GM12878 (cell line): ENCODE measurements around the gene PLS3. TPM values are rescaled to one million over a fixed set of nuclear protein-coding genes. Genes with fewer than 3 reads are reported as not detected.

Source experiments
- ATAC-seq: fragments of 200-7000 bp; cut with Tn5 transposase; 3 replicates; pipeline ENCODE4 v1.9.1; 2020; ENCODE audit warnings: mild to moderate bottlenecking, moderate library complexity
- Bru-seq: library from RNA; stranded (reverse); fragments of 400-500 nt; gene quantifications from one replicate; lab custom pipeline; 2021; lab: Mats Ljungman, UMichigan
- BruChase-seq, 2 experiments: library from RNA; stranded (reverse); fragments of 400-500 nt; gene quantifications; one replicate each; lab custom pipeline; 2021; lab: Mats Ljungman, UMichigan
- BruUV-seq: library from RNA; stranded (reverse); fragments of 400-500 nt; replicated peaks from 2 replicates; lab custom pipeline; 2021; lab: Mats Ljungman, UMichigan
- CTCF ChIA-PET: fragments of 300-600 bp; sonication (Branson Sonifier 250); formaldehyde crosslinking; extraction: SDS; loops from one replicate; lab custom pipeline; 2021; ENCODE audit warnings: inconsistent platforms; lab: Yijun Ruan, JAX
- POLR2A ChIA-PET: fragments of 350-600 bp; formaldehyde crosslinking; extraction: SDS; loops from one replicate; lab custom pipeline; 2021; ENCODE audit warnings: inconsistent platforms; lab: Charles Lee
- RAD21 ChIA-PET: fragments of 300-600 bp; sonication (Branson Sonifier 250); formaldehyde crosslinking; loops from one replicate; lab custom pipeline; 2023; ENCODE audit warnings: antibody characterized with exemption; ENCODE audit not compliant: unreplicated experiment; lab: Charles Lee
- SMC1A ChIA-PET: fragments of 300-600 bp; sonication (Branson Sonifier 250); formaldehyde crosslinking; loops from one replicate; lab custom pipeline; 2023; ENCODE audit not compliant: unreplicated experiment, uncharacterized antibody; lab: Charles Lee
- DNase-seq: peaks from one replicate; pipeline ENCODE4 v3.0.0-alpha.2; 2011; ENCODE audit warnings: low read depth, low spot score
- FAIRE-seq: peaks from 3 replicates; lab custom pipeline; 2011; peaks lifted over from hg19 to GRCh38; lab: Jason Lieb, UNC
- H2AFZ ChIP-seq: 2 replicates; pipeline ENCODE4 v1.6.0; 2011; ENCODE audit warnings: low read depth, low read length, control low read depth; ENCODE audit not compliant: control insufficient read depth
- H3K27ac ChIP-seq: 2 replicates; pipeline ENCODE4 v1.5.1; 2011; ENCODE audit warnings: control low read depth; ENCODE audit not compliant: control insufficient read depth, insufficient read depth
- H3K27me3 ChIP-seq, 2 experiments: replicated peaks in 1 of 2; 2 replicates each; pipeline versions ENCODE4 v1.6.0 to v1.6.1; 2011; ENCODE audit warnings: low read length in 1 of 2; ENCODE audit not compliant: control insufficient read depth in 2 of 2, insufficient read depth in 2 of 2
- H3K36me3 ChIP-seq, 2 experiments: 2 replicates each; pipeline ENCODE4 v1.5.1; 2011; ENCODE audit warnings: low read length in 1 of 2; ENCODE audit not compliant: control insufficient read depth in 2 of 2, insufficient read depth in 2 of 2
- H3K4me1 ChIP-seq: 2 replicates; pipeline ENCODE4 v1.6.1; 2011; ENCODE audit warnings: mild to moderate bottlenecking, low read length, moderate library complexity, mixed read lengths; ENCODE audit not compliant: control insufficient read depth, insufficient read depth
- H3K4me2 ChIP-seq: 2 replicates; pipeline ENCODE4 v1.6.0; 2011; ENCODE audit warnings: control low read depth; ENCODE audit not compliant: control insufficient read depth, insufficient read depth
- H3K4me3 ChIP-seq: fragments of 200-600 bp; sonication (generic); 2 replicates; pipeline ENCODE4 v1.5.1; 2016
- H3K79me2 ChIP-seq: 2 replicates; pipeline ENCODE4 v1.6.0; 2011; ENCODE audit warnings: low read length; ENCODE audit not compliant: control insufficient read depth, insufficient read depth
- H3K9ac ChIP-seq: 2 replicates; pipeline ENCODE4 v1.8.0; 2011; ENCODE audit warnings: low read length, control low read depth, mixed read lengths; ENCODE audit not compliant: control insufficient read depth, insufficient read depth
- H3K9me3 ChIP-seq: replicated peaks from 3 replicates; pipeline ENCODE4 v1.5.1; 2011; ENCODE audit warnings: mild to moderate bottlenecking, low read length; ENCODE audit not compliant: control insufficient read depth, insufficient read depth
- H4K20me1 ChIP-seq: 2 replicates; pipeline ENCODE4 v1.6.0; 2011; ENCODE audit not compliant: control insufficient read depth, insufficient read depth
- BHLHE40 ChIP-seq, 2 experiments: fragments of 450-650 bp in 1 of 2; IDR thresholded peaks; 2 replicates each; pipeline ENCODE4 v1.6.1; 2011 to 2017; ENCODE audit warnings: low read depth in 2 of 2, borderline replicate concordance in 1 of 2, improper control_type of control experiment in 1 of 2, low read length in 1 of 2, mild to moderate bottlenecking in 1 of 2
- DPF2 ChIP-seq: fragments of 450-650 bp; IDR thresholded peaks from 2 replicates; pipeline ENCODE4 v1.6.1; 2017; ENCODE audit warnings: mild to moderate bottlenecking
- IKZF1 ChIP-seq: fragments of 450-650 bp; conservative IDR thresholded peaks from 2 replicates; pipeline ENCODE4 v1.6.1; 2017; ENCODE audit warnings: antibody characterized with exemption, mild to moderate bottlenecking
- MEF2B ChIP-seq: fragments of 450-650 bp; IDR thresholded peaks from 2 replicates; pipeline ENCODE4 v1.6.1; 2018; ENCODE audit warnings: mild to moderate bottlenecking, moderate library complexity; ENCODE audit not compliant: partially characterized antibody, poor library complexity, severe bottlenecking
- NFYB ChIP-seq: IDR thresholded peaks from 2 replicates; pipeline ENCODE4 v1.6.1; 2011; ENCODE audit warnings: low read depth, mild to moderate bottlenecking, low read length, improper control_type of control experiment, moderate library complexity; ENCODE audit not compliant: insufficient read depth
- YY1 ChIP-seq: IDR thresholded peaks from 2 replicates; pipeline ENCODE4 v1.6.1; 2011; ENCODE audit warnings: low read depth, mild to moderate bottlenecking, low read length
- WGBS: methylation state at CpG from one replicate; pipeline ENCODE4 v1.1.6; 2016; ENCODE audit warnings: low lambda C conversion rate; ENCODE audit not compliant: insufficient replicate concordance, insufficient coverage; ENCODE audit errors: missing lambda C conversion rate; 5-methylcytosine and 5-hydroxymethylcytosine counted together
- in situ Hi-C: fragments of 300-500 bp; cut with MboI; formaldehyde crosslinking; loops from 9 replicates; pipeline ENCODE4 v1.14.3; 2018; ENCODE audit warnings: mixed read lengths
- intact Hi-C: fragments of 100-400 bp; cut with micrococcal nuclease; formaldehyde crosslinking; loops from one replicate; pipeline ENCODE4 v1.14.2; 2022; ENCODE audit not compliant: unreplicated experiment
- long read RNA-seq, 2 experiments: library from polyadenylated mRNA; unstranded; transcript quantifications; one replicate each; pipeline ENCODE4 v2.0.0, GENCODE V29; 2019 to 2020
- polyA minus RNA-seq, 3 experiments: library from RNA; depleted of rRNA, polyadenylated mRNA; stranded (reverse); fragments of >200 nt; gene quantifications; 2 replicates each; pipeline ENCODE4 v1.2.3, GENCODE V29; 2011
- polyA plus RNA-seq, 11 experiments: library from polyadenylated mRNA; depleted of rRNA in 4 of 11; unstranded in 6 of 11; stranded (reverse) in 5 of 11; fragments of >200 nt; fragmentation: Nextera tagmentation in 4 of 11; fragmentation: Illumina TruSeq in 1 of 11; extraction: Ambion mirVana in 4 of 11; extraction: Trizol in 1 of 11; gene quantifications; 1 replicate in 1 of 11; 2 replicates in 10 of 11; pipeline versions ENCODE4 v1.2.1 to v1.2.3, GENCODE V29; 2011 to 2016; ENCODE audit warnings: inconsistent platforms in 2 of 11, missing spikeins in 2 of 11, low read depth in 1 of 11
- total RNA-seq, 4 experiments: library from RNA; depleted of rRNA in 3 of 4; stranded (reverse); fragments of >200 nt in 3 of 4; fragmentation: Illumina TruSeq in 1 of 4; extraction: Trizol in 1 of 4; gene quantifications; 2 replicates each; pipeline versions ENCODE4 v1.2.1 to v1.2.3, GENCODE V29; 2013 to 2021
- TF ChIP-seq, protein P1 (sequence below): fragments of 450-650 bp; IDR thresholded peaks from 2 replicates; pipeline ENCODE4 v1.6.1; 2016; ENCODE audit warnings: mild to moderate bottlenecking
- TF ChIP-seq, protein P2 (sequence below): IDR thresholded peaks from 2 replicates; pipeline ENCODE4 v1.6.1; 2012; ENCODE audit warnings: low read depth, low read length, improper control_type of control experiment
- TF ChIP-seq, protein P3 (sequence below): IDR thresholded peaks from 2 replicates; pipeline ENCODE4 v1.6.1; 2011; ENCODE audit warnings: mild to moderate bottlenecking, low read depth, low read length, moderate library complexity; ENCODE audit not compliant: insufficient replicate concordance

Gene PLS3, protein sequence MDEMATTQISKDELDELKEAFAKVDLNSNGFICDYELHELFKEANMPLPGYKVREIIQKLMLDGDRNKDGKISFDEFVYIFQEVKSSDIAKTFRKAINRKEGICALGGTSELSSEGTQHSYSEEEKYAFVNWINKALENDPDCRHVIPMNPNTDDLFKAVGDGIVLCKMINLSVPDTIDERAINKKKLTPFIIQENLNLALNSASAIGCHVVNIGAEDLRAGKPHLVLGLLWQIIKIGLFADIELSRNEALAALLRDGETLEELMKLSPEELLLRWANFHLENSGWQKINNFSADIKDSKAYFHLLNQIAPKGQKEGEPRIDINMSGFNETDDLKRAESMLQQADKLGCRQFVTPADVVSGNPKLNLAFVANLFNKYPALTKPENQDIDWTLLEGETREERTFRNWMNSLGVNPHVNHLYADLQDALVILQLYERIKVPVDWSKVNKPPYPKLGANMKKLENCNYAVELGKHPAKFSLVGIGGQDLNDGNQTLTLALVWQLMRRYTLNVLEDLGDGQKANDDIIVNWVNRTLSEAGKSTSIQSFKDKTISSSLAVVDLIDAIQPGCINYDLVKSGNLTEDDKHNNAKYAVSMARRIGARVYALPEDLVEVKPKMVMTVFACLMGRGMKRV
- total RNA-seq (2013; cell fraction: nucleolus; rRNA removed) = 27.8 and 30.3 TPM in 2 replicates
- 178 and 201 TPM in 2 replicates for total RNA-seq (2014; rRNA removed)
- 231 TPM in 2 replicates for total RNA-seq (2014; rRNA removed; fragmentation: Illumina TruSeq; extraction: Trizol)
- 161 and 164 TPM in 2 replicates for total RNA-seq (2021)
- 7.4 TPM for polyA plus RNA-seq (2011; ENCODE audit: low read depth)
- polyA plus RNA-seq (2011; rRNA removed) = 47.6 and 83.4 TPM in 2 replicates
- 16.3 and 22.1 TPM in 2 replicates for polyA plus RNA-seq (2011; cell fraction: cytosol; rRNA removed)
- polyA plus RNA-seq (2011; cell fraction: nucleus; rRNA removed) = 14.2 and 21.5 TPM in 2 replicates
- polyA plus RNA-seq (2012) = 8.4 and 13.8 TPM in 2 replicates
- polyA plus RNA-seq (2014; fragmentation: Illumina TruSeq; extraction: Trizol) = 233 and 285 TPM in 2 replicates
- polyA plus RNA-seq (2014; fragmentation: Nextera tagmentation; extraction: Ambion mirVana) = 100 to 1,000 TPM; 122 to 169 TPM
- polyA plus RNA-seq (2014; rRNA removed) = 119 and 130 TPM in 2 replicates
- 100 to 1,000 TPM; 227 to 236 TPM for polyA plus RNA-seq (2016; fragmentation: Nextera tagmentation; extraction: Ambion mirVana)
- polyA minus RNA-seq (2011; rRNA and poly(A)+ RNA removed) = 23.6 and 41.0 TPM in 2 replicates
- polyA minus RNA-seq (2011; cell fraction: cytosol; rRNA and poly(A)+ RNA removed) = 10.6 and 18.0 TPM in 2 replicates
- 3.4 and 5.9 TPM in 2 replicates for polyA minus RNA-seq (2011; cell fraction: nucleus; rRNA and poly(A)+ RNA removed)
- percentile 66 among the genes with signal in this experiment for Bru-seq, nascent RNA
- percentile 73 among the genes with signal in this experiment for BruChase-seq, experiment 1, labeled RNA remaining after a 6-hour chase
- BruChase-seq, experiment 2, labeled RNA remaining after a 2-hour chase = percentile 64 among the genes with signal in this experiment
- long read RNA-seq, experiment 1, transcript PLS3-202 (16 exons, 3,280 nt) = major isoform, 76 of 86 reads
- long read RNA-seq, experiment 1, partial matches to known transcripts = 3 of 86 reads
- long read RNA-seq, experiment 1, other reads (novel, unspliced or antisense) = 5 of 86 reads
- long read RNA-seq, experiment 2, transcript PLS3-209 (16 exons, 3,037 nt) = minor isoform, 29 of 616 reads
- long read RNA-seq, experiment 2, transcript PLS3-202 (16 exons, 3,280 nt) = major isoform, 510 of 616 reads
- long read RNA-seq, experiment 2, partial matches to known transcripts = 48 of 616 reads
- long read RNA-seq, experiment 2, other reads (novel, unspliced or antisense) = 29 of 616 reads

DNA sequence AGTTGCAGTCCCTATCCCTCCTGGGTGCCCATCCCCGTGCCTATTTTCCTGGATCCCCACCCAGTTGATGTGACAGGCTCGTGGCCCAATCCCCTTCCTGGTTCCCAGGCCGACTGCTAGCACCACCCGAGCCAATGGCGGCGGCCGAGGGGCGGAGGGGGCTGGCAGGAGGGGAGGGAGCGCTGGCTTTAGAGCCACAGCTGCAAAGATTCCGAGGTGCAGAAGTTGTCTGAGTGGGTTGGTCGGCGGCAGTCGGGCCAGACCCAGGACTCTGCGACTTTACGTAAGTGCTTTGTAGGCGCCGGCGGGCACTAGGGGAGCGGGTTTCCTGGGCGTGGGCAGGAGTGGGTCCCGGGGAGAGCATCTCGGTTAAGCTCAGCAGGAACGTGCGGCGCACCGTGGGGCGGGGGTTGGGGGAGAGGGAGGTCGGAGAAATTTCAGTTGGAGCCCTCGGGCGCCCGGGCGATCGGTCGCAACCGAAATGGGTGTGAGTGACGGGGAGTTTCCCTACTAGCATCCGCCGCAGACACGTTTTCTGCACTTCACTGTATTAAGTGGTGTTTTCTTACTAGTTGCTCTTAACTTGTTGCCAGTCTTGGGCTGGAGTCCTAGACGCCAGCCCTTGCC is at the start of gene PLS3:
Gene PLS3 (plus strand): TSS at position 197 of the 627 bp plus-strand sequence. CDS start 49,077 bp downstream, outside the sequence.
- ChIA-PET SMC1A (interaction anchor here (0.8 to 5.9 kb wide), 9 partner anchors 10 to 229 kb away, joined by 3 to 79 read pairs (median 8); no protein-coding TSS in a partner anchor), POLR2A (interaction anchor here (0.9 to 1.9 kb wide), 3 partner anchors 24 to 79 kb away, joined by 3 to 4 read pairs (median 3); no protein-coding TSS in a partner anchor), CTCF (interaction anchor here (1.2 to 5.6 kb wide), 5 partner anchors 9 to 231 kb away, joined by 3 to 62 read pairs (median 11); no protein-coding TSS in a partner anchor), RAD21 (interaction anchor here (1.5 to 4.9 kb wide), 5 partner anchors 58 to 230 kb away, joined by 3 to 50 read pairs (median 14); no protein-coding TSS in a partner anchor)
- no peaks in the 10 kb centered on the region for H3K9me3 ChIP-seq
- peaks cover 0 to 3% of the 10 kb centered on the region in 2 experiments; a peak in 3 of 4 replicates for H3K27me3 ChIP-seq
- H3K36me3 ChIP-seq = no peaks in the 10 kb centered on the region
- no peaks in the 10 kb centered on the region for H3K4me1 ChIP-seq
- H3K79me2 ChIP-seq = peaks cover 2% of the 10 kb centered on the region
- intact Hi-C loops = loop anchor here (1.0 to 10.0 kb wide), 3 partner anchors 58 to 336 kb away; no protein-coding TSS in a partner anchor
- H4K20me1 ChIP-seq = no peaks in the 10 kb centered on the region
- peak within 1 kb of the TSS; percentile 42; the same call in 1 of the 2 replicates for H3K27ac ChIP-seq
- peak within 1 kb of the TSS; percentile 25 for H3K4me3 ChIP-seq
- in situ Hi-C loops = loop anchor here (10.0 kb wide), 1 partner anchor 226 kb away; no protein-coding TSS in a partner anchor
- no TSS peak for BruUV-seq
- 0 out of 2 replicates have a peak within 1 kb of the TSS, but pooled peaks have one; percentile 5 for H3K4me2 ChIP-seq
- ATAC-seq (peak; percentile 76), FAIRE-seq (no peak), DNase-seq (no peak)
- H2AFZ ChIP-seq = peak within 1 kb of the TSS; percentile 50
- peak within 1 kb of the TSS; percentile 7 for H3K9ac ChIP-seq
- 27% methylated on average over 37 of the region's 40 CpGs for WGBS
- TF ChIP-seq, protein P1, sequence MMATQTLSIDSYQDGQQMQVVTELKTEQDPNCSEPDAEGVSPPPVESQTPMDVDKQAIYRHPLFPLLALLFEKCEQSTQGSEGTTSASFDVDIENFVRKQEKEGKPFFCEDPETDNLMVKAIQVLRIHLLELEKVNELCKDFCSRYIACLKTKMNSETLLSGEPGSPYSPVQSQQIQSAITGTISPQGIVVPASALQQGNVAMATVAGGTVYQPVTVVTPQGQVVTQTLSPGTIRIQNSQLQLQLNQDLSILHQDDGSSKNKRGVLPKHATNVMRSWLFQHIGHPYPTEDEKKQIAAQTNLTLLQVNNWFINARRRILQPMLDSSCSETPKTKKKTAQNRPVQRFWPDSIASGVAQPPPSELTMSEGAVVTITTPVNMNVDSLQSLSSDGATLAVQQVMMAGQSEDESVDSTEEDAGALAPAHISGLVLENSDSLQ = peak; percentile 97
- TF ChIP-seq, protein P2, sequence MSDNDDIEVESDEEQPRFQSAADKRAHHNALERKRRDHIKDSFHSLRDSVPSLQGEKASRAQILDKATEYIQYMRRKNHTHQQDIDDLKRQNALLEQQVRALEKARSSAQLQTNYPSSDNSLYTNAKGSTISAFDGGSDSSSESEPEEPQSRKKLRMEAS = no peak
- 0 out of 2 replicates have a peak, but pooled peaks have one; percentile 27 for TF ChIP-seq NFYB
- TF ChIP-seq, protein P3, sequence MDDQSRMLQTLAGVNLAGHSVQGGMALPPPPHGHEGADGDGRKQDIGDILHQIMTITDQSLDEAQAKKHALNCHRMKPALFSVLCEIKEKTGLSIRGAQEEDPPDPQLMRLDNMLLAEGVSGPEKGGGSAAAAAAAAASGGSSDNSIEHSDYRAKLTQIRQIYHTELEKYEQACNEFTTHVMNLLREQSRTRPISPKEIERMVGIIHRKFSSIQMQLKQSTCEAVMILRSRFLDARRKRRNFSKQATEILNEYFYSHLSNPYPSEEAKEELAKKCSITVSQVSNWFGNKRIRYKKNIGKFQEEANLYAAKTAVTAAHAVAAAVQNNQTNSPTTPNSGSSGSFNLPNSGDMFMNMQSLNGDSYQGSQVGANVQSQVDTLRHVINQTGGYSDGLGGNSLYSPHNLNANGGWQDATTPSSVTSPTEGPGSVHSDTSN = peak; percentile 90
- TF ChIP-seq BHLHE40 (IDR thresholded peaks at IDR 0.05; ENCODE audit: borderline replicate concordance in 1 of 2, low read depth in 2 of 2, low read length in 1 of 2) = peak; percentile 25 to 54; a peak in 2 of 4 replicates
- TF ChIP-seq YY1 = 0 out of 2 replicates have a peak, but pooled peaks have one; percentile 16
- peak; percentile 23; the same call in 1 of the 2 replicates for TF ChIP-seq IKZF1
- TF ChIP-seq DPF2 = 0 out of 2 replicates have a peak, but pooled peaks have one; percentile 45
- TF ChIP-seq MEF2B = no peak
